Heart left ventricle (tissue), 13 donors: ENCODE data around the gene BCKDK.

Experiments
- CTCF ChIP-seq, 12 donors: fragments of 200-600 bp; sonication (generic) in 4 of 12; IDR thresholded peaks; one replicate each; pipeline versions ENCODE4 v1.5.0 to v1.8.0; 2018 to 2022; ENCODE audit warnings: antibody characterized with exemption in 12 of 12, mild to moderate bottlenecking in 5 of 12
- POLR2A ChIP-seq, 2 donors: fragments of 450-650 bp; IDR thresholded peaks; one replicate each; pipeline ENCODE4 v1.6.1; 2017; ENCODE audit warnings: antibody characterized with exemption in 2 of 2, mild to moderate bottlenecking in 2 of 2, moderate library complexity in 2 of 2
- donor health status: ischemic (EF 13 %, LVEDD 7.1; RV severe dilation, severe dysfunction).
- donor health status: DM: no; HTN: yes; CAD: no.
- donor health status: DM: no; HTN: no; CAD: no.
- donor health status: ischemic (EF 25% LVEDD 6.9; RV normal size, moderate dysfunction).
- donor health status: ischemic (EF 25% LVEDD 5.7; RV mildly dilated, moderate dysfunction).
- donor health status: ischemic (EF 35%, LVEDD 5.7; RV mildly dilated, moderate dysfunction).
- donor health status: nonischemic (EF 11% LVEDD 7.7; RV severe dilation, severe dysfunction).
- donor health status: DM: yes; HTN: yes; CAD: no.
- donor health status: PGD.
- donor health status: ischemic (EF 29% LVEDD 5.4; RV normal size, mild dysfunction).
- donor health status: nonischemic (EF 23%, LVEDD 6.1; RV moderate dilation, normal function).

- TF ChIP-seq CTCF (IDR thresholded peaks at IDR 0.05), result no peak
- TF ChIP-seq POLR2A (IDR thresholded peaks at IDR 0.05), result no peak
These were observed 8.1 kb upstream of the BCKDK start for GRCh38 chr16:31099860-31100638.
